ENCODE data around the gene TRAPPC12. TPM values are rescaled to one million over a fixed set of nuclear protein-coding genes. Genes with fewer than 3 reads are reported as not detected.

Gene TRAPPC12
- total RNA-seq, 1 experiment from 2014 or later: 72.8 TPM

- TF ChIP-seq AFF4 (CRISPR knock-in tag; IDR thresholded peaks at IDR 0.05; ENCODE audit: borderline replicate concordance) (no peak), AR (CRISPR knock-in tag; IDR thresholded peaks at IDR 0.05) (no peak), ELF4 (CRISPR knock-in tag; IDR thresholded peaks at IDR 0.05; ENCODE audit: low read depth) (0 out of 2 replicates have a peak, but pooled peaks have one; percentile 59), JUN (CRISPR knock-in tag; IDR thresholded peaks at IDR 0.05) (peak; percentile 38; the same call in 1 of the 2 replicates), MAX (CRISPR knock-in tag; IDR thresholded peaks at IDR 0.05) (peak; percentile 69), ZMAT4 (CRISPR knock-in tag; IDR thresholded peaks at IDR 0.05) (no peak), NFYB (CRISPR knock-in tag; conservative IDR thresholded peaks at IDR 0.05; ENCODE audit: low read depth) (peak; percentile 59)
Observed at GRCh38 chr2:3377612-3378432, 1.7 kb upstream of the TRAPPC12 start, which contains the start of gene EIPR1 (continued).

GRCh38 chr2:3379339-3379646, 201 bp upstream of the TRAPPC12 start:
- POLR2A ChIA-PET: no interaction called here
- Mint-ChIP-seq H3K27me3 (ENCODE audit: low read depth) (no peaks in the 10 kb centered on the region), H3K27ac (0 out of 2 replicates have a peak overlapping the region, but pooled peaks have one; percentile 32), H3K36me3 (peaks cover 14% of the 10 kb centered on the region), H3K4me1 (peaks cover 26% of the 10 kb centered on the region), H3K9me3 (no peaks in the 10 kb centered on the region), H3K4me3 (peak overlapping the region; percentile 95)
- TF ChIP-seq MXD4 (CRISPR knock-in tag; IDR thresholded peaks at IDR 0.05; ENCODE audit: borderline replicate concordance) (no peak), FOXP4 (CRISPR knock-in tag; IDR thresholded peaks at IDR 0.05) (no peak), CREB1 (CRISPR knock-in tag; IDR thresholded peaks at IDR 0.05) (no peak), NR1H2 (CRISPR knock-in tag; IDR thresholded peaks at IDR 0.05) (no peak), TEAD1 (CRISPR knock-in tag; IDR thresholded peaks at IDR 0.05) (no peak), FOXK1 (CRISPR knock-in tag; IDR thresholded peaks at IDR 0.05) (no peak)
- DNase-seq (ENCODE audit: low spot score) (no peak), ATAC-seq (no peak)
- CTCF ChIA-PET: interaction anchor here (0.6 to 1.4 kb wide), 4 partner anchors 15 to 76 kb away, joined by 3 to 4 read pairs (median 3); no protein-coding TSS in a partner anchor
